Left lobe of liver (tissue), 2 donors: ENCODE data around the gene ASMT. TPM values are rescaled to one million over a fixed set of nuclear protein-coding genes. Genes with fewer than 3 reads are reported as not detected.
"Not testable (repeated sequence)": the region's sequence is repeated elsewhere in the genome, so short reads cannot be mapped to it uniquely, and the experiment has no call there.

Experiments
- ATAC-seq: fragments of 200-7000 bp; cut with Tn5 transposase; one replicate; pipeline ENCODE4 v1.9.1; 2020; ENCODE audit warnings: mild to moderate bottlenecking, moderate library complexity
- DNase-seq: peaks from one replicate; pipeline ENCODE4 v3.0.0-alpha.2; 2020; ENCODE audit warnings: low spot score
- total RNA-seq: library from RNA; stranded (reverse); gene quantifications from one replicate; pipeline ENCODE4 v1.2.1, GENCODE V29; 2021
- donor health status: DM: no; HTN: no; CAD: no; lungs with moderate emphysema.
- donor health status: DM: no; HTN: yes; CAD: no.

ASMT gene
- total RNA-seq, 1 donor from 2014 or later: not detected

DNA sequence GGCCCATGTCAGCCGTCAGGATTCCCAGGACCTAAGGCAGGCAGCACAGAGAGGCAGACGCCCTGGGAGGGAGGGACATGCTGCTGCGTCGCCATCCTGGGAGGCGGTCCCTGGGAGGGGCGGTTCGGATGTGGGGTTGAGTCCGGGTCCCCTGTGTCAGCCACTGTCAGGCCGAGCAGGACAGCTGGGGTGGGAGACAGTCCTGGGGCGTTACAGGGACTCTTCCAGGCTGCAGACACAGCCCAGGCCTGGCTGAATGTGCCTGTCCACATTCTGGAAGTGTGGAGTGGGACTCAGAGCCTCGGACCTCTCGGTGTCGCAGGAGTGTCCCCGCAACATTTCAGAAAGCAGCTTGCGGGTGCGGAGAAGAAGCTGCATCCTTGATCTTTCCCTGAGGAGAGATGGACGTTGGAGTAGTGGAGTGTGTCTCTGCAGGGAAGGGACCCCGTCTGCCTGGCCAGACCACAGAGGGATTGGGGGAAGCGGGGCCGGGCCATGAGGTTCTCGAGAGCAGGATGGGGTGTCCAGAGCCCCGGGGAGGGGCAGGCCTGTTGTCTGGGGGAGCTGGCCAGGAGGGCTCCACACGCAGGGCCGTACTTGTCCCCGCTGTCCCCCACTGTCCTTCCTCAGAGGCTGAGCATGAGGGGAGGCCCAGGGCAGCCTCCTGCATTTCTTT is 17.4 kb upstream of the ASMT start:
- ATAC-seq (no peak), DNase-seq (peak; percentile 34)

DNA sequence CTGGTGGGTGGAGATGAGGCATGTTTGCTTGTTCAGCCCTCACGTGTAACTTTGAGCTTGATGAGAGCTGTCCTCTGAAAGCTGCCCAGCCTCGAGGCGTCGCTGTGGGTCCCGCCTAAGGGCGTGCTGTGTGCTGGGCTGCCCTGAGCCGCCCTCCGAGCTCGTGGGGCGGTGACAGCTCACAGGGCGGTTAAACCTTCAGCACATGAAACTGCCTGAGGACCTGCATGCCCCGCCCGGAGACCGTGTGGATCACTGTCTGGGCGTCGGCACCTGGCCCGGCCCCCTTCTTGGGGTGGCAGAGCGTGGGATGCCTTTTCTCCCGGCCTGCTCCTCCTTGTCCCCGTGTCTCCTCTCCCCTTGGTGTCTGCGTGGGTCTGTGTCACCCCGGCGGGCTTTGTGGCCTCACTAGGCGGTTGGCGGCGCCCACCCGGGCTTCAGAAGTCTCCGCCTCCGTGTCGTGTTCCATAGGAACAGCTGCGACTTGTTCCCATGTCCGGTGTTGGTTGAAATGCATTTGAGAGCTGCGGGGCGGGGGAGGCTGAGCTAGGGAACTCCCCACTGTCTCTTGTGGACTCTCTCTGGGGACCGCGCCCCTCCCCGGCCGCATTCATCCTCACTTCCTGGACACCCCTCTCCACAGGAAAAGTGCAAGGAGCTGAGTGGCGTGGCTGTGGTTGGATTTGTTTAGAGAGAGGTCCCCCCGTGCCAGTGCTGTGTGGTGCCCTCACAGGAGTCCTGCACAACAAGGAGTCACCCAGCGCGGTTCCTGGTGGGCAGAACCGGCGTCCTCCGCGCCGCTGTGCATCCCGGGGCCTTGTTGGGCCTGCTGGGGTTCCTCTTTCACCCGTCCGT is 16.6 kb upstream of the ASMT start:
- DNase-seq (peak; percentile 42), ATAC-seq (no peak)

DNA sequence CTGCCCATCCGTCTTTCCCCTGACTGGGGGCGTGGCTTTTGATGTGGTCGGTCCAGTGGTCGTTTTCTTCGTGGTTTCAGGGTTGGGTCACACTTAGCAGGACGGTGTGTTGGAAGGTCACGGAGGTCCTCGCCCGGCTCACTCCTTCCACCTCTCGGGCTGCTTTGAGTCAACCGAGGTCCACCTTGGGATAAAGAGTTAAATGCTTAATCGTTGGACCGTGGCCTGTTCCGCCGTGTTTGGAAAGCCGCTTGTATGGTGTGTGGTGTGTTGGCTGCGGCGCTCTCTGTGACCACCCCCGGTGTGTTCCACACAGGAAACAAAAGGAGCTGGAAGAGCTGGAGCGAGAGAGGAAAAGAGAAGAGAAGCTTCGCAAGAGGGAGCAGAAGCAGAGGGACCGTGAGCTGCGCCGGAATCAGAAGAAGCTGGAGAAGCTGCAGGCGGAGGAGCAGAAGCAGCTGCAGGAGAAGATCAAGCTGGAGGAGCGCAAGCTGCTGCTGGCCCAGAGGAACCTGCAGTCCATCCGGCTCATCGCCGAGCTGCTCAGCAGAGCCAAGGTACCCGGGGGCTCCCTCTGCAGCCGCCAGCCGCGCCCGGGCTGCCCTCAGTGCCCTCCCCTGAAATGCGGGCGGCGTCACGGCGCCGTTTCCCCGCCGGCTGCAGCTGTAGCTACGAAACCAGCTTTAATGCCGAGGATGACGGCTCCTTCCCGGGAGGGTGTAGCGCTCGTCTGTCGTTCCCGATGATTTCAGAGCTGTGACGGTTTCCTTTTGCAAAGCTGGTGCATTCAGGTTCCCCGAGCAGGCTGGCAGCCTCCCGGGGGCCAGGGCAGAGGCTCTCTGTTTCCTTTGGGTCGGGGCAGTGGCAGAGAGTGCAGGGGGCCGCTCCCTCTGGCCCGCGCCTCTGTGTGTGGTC is 15.7 kb upstream of the ASMT start:
- DNase-seq (no peak), ATAC-seq (peak; percentile 11)

DNA sequence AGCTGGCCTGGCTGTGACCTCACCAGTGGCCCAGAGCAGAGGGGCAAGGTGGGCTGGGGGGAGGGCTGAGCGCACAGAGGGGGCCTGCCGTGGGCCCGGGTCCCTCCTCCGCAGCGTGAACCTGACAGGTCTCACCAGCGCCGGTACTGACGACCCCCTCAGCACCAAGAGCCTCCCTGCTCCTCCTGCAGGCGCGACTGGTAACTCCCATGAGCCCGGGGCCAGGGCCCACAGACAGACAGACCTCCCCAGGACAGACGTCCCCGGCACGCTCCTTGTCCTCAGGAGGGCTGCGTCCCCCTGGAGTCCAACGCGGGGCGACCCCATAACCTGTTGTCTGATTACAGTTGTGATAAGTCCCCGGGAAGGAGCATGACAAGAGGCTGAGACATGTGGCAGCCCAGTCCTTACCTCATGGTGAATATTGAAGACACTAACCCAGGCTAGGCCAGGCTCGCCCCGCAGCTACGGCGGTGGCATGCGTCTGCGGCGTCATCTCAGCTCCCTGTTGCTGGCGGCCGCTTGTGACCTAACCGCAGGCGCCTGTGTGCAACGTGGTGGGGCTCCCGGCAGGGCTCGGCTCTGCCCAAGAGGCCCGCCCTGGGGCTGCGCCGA is 15.0 kb upstream of the ASMT start:
- DNase-seq (peak; percentile 40), ATAC-seq (no peak)

DNA sequence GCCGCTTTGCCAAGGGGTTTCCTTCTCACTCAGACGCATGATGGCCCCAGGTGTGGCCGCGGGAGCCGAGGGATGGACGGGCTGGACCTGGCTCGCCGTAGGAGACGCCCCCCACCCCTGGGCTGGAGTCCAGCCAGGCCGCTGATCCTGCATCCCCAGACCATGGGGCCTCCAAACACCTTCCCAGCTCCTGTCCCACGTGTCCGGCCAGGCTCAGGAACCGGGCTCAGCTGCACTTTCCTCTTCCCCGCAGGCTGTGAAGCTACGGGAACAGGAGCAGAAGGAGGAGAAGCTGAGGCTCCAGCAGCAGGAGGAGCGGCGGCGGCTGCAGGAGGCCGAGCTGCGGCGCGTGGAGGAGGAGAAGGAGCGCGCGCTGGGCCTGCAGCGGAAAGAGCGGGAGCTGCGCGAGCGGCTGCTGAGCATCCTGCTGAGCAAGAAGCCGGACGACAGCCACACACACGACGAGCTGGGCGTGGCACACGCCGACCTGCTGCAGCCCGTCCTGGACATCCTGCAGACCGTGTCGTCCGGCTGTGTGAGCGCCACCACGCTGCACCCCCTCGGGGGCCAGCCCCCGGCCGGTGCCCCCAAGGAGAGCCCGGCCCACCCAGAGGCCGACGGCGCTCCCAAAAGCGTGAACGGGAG is 14.3 kb upstream of the ASMT start:
- DNase-seq (no peak), ATAC-seq (no peak)

DNA sequence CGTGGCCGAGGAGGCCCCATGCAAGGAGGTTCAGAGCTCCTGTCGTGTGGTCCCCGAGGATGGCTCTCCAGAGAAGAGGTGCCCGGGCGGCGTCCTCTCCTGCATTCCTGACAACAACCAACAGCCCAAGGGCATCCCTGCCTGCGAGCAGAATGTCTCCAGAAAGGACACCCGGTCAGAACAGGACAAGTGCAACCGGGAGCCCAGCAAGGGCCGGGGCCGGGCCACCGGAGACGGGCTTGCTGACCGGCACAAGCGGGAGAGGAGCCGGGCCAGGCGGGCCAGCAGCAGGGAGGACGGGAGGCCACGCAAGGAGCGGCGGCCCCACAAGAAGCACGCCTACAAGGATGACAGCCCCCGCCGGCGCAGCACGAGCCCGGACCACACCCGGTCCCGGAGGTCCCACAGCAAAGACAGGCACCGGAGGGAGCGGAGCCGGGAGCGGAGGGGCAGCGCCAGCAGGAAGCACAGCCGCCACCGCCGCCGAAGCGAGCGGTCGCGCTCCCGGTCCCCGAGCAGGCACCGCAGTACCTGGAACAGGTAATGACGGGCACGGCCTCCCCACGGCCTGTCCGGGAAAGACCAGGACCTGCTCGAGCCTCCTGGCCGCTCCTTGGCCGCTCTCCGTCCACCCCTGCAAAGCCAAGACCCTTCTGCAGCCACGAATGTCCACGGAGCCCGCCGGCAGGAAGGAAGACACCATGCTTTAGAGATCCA is 13.7 kb upstream of the ASMT start:
- ATAC-seq (peak; percentile 20), DNase-seq (no peak)

DNA sequence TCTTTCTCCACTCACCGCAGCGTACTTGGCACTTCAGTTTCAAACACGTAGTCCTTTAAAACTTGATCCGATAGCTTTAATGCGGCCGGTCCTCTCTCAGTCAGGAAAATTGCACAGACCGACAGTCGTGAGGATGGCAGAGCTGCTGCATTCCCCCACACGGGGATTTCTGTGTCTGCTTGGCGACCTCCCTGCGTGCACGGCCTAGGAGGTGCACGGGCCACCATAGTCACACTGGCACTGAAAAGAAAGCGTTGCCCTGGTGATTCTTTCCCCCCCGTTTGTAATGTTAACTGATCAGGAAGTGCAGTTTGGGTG is 13.1 kb upstream of the ASMT start:
- DNase-seq: no peak
- ATAC-seq: no peak

DNA sequence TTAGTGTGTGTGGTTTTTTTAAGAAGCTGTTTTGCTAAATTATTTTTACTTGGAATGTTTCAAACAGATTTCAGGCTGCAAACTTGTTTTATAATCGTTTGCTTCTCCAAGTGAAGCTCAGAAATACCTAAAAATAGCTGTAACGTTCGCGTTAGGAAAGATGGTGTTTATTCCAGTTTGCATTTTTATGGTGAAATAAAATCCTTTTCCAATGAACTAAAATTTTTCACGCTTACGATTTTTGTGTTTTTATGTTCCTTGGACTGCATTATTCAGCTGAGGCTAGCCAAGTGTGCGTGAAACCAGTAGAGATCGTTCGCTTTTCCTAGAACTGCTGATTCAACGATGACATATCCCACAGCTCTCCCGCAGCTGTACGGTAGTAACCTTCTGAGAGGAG is 12.6 kb upstream of the ASMT start:
- ATAC-seq (no peak), DNase-seq (no peak)

DNA sequence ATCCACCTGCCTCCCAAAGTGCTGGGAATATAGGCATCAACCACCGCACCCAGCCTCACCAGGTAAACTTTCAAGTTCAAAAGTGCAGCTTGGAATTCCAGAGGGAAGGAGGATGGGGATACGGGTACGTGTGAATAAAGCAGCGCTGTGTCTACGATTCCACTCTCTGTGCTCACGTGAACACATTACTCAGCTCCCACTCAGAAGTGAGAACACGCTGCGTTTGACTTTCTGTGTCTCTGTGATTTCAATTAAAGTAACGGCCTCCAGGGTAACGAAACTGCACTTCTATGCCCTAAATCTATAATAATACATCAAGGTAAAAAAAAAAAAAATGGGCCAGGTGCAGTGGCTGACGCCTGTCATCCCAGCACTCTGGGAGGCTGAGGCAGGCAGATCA is 8.4 kb upstream of the ASMT start:
- DNase-seq (no peak), ATAC-seq (no peak)

DNA sequence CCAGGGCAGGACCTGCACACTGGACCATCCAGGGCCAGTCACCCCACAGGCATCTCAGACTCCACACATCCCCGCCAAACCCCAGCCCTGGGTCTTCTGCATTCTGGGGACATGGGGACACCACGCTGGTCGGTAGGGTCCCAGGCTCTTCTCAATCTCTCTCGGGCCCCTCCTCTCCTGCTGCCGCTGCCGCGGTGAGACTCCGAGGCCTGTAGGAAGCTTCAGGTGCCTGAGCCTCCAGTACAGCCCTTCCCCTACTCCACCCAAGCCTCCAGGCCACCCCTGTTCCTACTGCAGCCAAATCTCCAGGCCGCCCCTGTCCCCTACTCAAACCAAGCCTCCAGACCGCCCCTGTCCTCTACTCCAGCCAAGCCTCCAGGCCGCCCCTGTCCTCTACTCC is 5.5 kb upstream of the ASMT start:
- no peak for DNase-seq

DNA sequence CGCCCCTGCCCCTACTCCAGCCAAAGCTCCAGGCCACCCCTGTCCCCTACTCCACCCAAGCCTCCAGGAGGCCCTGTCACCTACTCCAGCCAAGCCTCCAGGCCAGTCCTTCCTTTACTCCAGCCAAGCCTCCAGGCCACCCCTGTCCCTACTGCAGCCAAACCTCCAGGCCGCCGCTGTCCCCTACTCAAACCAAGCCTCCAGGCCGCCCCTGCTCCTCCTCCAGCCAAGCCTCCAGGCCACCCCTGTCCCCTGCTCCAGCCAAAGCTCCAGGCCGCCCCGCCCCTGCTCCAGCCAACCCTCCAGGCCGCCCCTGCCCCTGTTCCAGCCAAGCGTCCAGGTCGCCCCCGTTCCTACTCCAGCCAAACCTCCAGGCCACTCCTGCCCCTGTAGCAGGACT is 5.1 kb upstream of the ASMT start:
- ATAC-seq: no peak
- DNase-seq: no peak

More for the DNA sequence above, 5.5 kb upstream of the ASMT start:
- no peak for ATAC-seq

DNA sequence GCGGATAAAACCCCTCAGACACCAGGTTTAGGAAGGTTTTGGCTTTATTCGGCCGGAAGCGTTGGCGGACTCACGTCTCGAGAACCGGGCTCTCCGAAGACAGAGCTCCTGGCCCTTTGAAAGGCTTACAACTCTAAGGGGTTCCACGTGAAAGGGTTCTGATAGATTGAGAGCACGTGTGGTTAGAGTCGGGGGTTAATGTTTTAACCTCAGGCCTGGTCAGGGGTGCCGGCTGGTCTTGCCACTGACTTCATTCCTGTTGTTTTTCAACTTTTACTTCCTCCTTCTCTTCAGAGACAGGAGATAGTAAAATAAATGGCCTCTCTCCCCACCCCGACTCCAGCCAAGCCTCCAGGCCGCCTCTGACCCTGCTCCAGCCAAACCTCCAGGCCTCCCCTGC is 4.7 kb upstream of the ASMT start:
- DNase-seq (no peak), ATAC-seq (no peak)

DNA sequence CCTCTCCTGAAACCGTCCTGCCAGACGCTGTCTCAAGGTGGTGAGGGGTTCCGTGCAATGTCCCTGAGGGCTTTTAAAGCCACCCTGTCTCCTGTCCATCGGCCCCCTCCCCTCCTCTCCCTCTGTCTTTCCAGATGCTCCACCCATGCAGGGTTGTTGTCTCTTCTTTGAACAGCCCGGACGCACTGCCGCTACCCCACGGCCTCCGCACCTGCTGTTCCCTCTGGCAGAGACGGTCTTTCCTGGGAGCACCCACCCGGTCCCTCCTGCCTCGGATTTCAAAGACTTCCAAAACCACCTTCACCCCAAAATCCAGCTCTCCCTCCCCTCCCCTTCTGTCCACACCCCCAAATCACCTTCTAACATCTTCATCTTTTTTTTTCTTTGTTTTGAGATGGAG is 4.1 kb upstream of the ASMT start:
- ATAC-seq (no peak), DNase-seq (no peak)

DNA sequence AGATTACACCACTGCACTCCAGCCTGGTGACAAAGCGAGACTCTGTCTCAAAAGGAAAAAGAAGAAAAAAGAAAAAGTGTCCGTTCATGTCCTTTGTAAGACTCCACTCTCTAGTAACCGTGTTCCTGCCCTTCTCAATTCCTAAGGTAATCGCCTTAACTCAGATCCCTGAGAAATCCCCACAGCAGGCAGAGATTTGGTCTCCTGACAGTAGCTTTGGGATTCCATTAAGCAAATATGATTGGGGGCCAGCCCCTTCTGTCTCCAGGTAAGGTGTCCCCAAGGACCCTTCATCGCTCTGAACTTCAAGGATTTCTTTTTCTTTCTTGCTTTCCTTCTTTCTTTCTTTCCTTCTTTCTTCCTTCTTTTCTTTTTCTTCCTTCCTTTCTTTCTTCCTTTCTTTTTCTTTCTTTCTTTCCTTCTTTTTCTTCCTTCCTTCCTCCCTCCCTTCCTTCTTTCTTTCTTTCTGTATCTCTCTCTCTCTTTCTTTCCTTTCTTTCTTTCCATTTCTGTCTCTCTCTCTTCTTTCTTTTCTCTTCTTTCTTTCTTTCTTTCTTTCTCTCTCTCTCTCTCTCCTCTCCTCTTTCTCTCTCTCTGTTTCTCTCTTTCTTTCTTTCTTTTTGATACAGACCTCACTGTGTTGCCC is 2.1 kb upstream of the ASMT start:
- no peak for DNase-seq
- no peak for ATAC-seq

DNA sequence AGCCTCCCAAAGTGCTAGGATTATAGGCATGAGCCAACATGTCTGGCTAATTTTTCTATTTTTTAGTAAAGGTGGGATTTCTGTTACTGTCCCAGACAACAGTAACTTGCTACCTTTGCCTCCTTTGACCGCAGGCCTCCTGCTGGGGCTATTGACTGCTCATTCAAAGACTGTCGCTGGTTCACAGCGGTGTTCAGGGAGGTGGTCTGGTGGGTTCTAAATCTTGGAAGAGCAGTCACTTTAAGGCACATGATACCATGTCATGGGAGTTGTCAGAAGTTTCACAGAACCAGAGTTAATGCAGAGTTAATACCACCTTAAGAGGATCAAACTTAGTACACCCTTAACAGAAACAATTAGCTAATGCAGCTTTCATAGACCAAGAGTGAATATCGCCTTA is 3.8 kb downstream of the ASMT start:
- DNase-seq (no peak), ATAC-seq (no peak)

DNA sequence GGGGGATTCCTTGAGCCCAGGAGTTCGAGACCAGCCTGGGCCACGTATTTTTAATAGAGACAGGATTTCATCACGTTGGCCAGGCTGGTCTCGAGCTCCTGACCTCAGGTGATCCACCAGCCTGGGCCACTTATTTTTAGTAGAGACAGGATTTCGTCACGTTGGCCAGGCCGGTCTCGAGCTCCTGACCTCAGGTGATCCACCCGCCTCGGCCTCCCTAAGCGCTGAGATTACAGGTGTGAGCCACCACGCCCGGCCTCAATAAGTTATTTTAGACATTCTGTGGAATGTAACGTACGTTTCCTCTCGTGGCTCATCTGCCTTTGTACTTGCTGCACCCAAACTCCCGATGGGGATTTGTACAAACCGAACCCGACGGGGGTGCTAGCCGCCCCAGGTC is 8.8 kb downstream of the ASMT start:
- no peak for ATAC-seq
- no peak for DNase-seq

DNA sequence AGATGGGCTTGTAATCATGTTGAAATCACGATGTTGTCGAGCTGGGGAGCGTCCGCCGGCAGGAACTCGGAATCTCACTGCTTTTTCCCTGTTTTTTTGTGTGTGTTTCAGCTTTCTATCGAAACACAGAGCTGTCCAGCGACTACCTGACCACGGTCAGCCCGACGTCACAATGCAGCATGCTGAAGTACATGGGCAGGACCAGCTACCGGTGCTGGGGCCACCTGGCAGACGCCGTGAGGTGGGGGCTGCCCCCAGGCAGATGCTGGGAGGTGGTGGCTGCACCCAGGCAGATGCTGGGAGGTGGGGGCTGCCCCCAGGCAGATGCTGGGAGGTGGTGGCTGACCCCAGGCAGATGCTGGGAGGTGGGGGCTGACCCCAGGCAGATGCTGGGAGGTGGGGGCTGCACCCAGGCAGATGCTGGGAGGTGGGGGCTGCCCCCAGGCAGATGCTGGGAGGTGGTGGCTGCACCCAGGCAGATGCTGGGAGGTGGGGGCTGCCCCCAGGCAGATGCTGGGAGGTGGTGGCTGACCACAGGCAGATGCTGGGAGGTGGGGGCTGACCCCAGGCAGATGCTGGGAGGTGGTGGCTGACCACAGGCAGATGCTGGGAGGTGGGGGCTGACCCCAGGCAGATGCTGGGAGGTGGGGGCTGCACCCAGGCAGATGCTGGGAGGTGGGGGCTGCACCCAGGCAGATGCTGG is 9.4 kb downstream of the ASMT start:
- not testable (repeated sequence) for ATAC-seq, DNase-seq

DNA sequence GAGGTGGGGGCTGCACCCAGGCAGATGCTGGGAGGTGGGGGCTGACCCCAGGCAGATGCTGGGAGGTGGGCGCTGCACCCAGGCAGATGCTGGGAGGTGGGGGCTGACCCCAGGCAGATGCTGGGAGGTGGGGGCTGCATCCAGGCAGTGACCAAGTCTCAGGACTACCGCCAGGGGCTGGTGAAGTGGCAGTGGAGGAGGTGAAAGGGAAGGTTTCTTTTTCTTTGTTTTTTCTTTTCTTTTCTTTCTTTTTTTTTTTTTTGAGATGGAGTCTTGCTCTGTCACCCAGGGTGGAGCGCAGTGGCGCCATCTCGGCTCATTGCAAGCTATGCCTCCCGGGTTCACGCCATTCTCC is 10.0 kb downstream of the ASMT start:
- not testable (repeated sequence) for DNase-seq, ATAC-seq

DNA sequence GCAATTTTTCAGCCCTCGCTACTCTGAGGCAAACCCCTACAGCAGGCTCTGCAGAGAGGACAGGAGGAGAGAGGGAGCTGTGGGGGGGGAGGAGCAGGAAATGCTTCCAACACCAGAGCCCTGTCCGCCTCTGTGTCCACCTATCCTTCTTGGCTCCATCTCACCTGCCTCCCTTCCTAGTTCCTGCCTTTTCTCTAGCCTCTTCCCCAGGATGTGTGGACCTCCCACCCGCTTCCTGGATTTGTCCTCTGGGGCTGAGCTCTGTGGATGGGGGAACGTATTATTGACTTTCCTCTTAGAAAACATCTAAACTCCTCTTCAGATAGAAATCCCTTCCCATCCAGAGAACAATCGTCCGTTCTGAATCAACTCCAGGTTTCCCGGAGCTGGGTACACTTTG is 14.4 kb downstream of the ASMT start:
- ATAC-seq (no peak), DNase-seq (no peak)
